Vagina (tissue), 2 donors: Measurements from ENCODE around the gene RNU7-1.

ENCODE experiments used
- POLR2A ChIP-seq, 2 donors: fragments of 450-650 bp; IDR thresholded peaks; one replicate each; pipeline ENCODE4 v1.6.1; 2017; ENCODE audit warnings: antibody characterized with exemption in 2 of 2, mild to moderate bottlenecking in 2 of 2, moderate library complexity in 2 of 2
- TF ChIP-seq, protein P1 (sequence below), 3 experiments: fragments of 450-650 bp in 2 of 3; fragments of 200-600 bp in 1 of 3; sonication (generic) in 1 of 3; IDR thresholded peaks; one replicate each; pipeline ENCODE4 v1.5.1; 2017 to 2019; ENCODE audit warnings: antibody characterized with exemption in 3 of 3, mild to moderate bottlenecking in 2 of 3, moderate library complexity in 2 of 3

DNA sequence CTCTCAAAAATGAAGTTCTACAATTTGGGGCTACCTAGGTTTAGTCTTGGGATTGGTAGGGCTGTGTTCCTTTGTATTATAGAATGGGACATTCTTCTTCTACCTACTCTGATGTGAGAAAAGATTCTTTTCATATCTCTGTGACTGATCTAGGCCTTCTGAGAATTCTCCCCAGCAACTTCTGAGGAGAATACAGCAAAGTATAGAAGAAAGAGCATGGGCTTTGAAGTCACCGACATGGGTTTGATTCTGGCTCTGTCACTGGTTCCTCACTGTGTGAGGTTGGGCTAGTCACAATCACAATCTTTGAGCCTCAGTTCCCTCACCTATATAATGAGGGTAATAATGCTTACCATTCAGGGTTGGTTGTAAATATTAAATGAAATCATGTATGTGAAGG is 10.8 kb upstream of the RNU7-1 start:
- TF ChIP-seq, protein P1, sequence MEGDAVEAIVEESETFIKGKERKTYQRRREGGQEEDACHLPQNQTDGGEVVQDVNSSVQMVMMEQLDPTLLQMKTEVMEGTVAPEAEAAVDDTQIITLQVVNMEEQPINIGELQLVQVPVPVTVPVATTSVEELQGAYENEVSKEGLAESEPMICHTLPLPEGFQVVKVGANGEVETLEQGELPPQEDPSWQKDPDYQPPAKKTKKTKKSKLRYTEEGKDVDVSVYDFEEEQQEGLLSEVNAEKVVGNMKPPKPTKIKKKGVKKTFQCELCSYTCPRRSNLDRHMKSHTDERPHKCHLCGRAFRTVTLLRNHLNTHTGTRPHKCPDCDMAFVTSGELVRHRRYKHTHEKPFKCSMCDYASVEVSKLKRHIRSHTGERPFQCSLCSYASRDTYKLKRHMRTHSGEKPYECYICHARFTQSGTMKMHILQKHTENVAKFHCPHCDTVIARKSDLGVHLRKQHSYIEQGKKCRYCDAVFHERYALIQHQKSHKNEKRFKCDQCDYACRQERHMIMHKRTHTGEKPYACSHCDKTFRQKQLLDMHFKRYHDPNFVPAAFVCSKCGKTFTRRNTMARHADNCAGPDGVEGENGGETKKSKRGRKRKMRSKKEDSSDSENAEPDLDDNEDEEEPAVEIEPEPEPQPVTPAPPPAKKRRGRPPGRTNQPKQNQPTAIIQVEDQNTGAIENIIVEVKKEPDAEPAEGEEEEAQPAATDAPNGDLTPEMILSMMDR (IDR thresholded peaks at IDR 0.05), result no peak
- no peak for TF ChIP-seq POLR2A (IDR thresholded peaks at IDR 0.05)
